HG03196 (cell line): ENCODE measurements around the gene TMEM39A.

Source experiments
- ATAC-seq: cut with Tn5 transposase; IDR thresholded peaks from one replicate; pipeline ENCODE4 v1.9.1; 2021; ENCODE audit not compliant: unreplicated experiment

Gene TMEM39A

GRCh38 chr3:119463171-119464169 is at the start of gene TMEM39A:
TMEM39A (minus strand) TSS chr3:119463615; CDS start chr3:119462074, 1,541 bp downstream.
- ATAC-seq, result peak; percentile 95

GRCh38 chr3:119510690-119511089 is 47.3 kb upstream of the TMEM39A start:
- ATAC-seq, result no peak

- ATAC-seq, result no peak
Measured at GRCh38 chr3:119508172-119508845, 44.9 kb upstream of the TMEM39A start.

GRCh38 chr3:119507404-119507803 is 44.0 kb upstream of the TMEM39A start:
- ATAC-seq, result no peak

GRCh38 chr3:119506631-119507030 is 43.2 kb upstream of the TMEM39A start:
- no peak for ATAC-seq

- no peak for ATAC-seq
Measured at GRCh38 chr3:119500901-119501300, 37.5 kb upstream of the TMEM39A start.

- no peak for ATAC-seq
Measured at GRCh38 chr3:119500265-119500664, 36.9 kb upstream of the TMEM39A start.

GRCh38 chr3:119498186-119499011 is 35.0 kb upstream of the TMEM39A start, which contains the start of gene TIMMDC1:
TIMMDC1 (plus strand) TSS chr3:119498547; CDS start chr3:119498734, 187 bp downstream.
- ATAC-seq, result peak; percentile 97

GRCh38 chr3:119497820-119498185 is 34.4 kb upstream of the TMEM39A start:
- no peak for ATAC-seq

- ATAC-seq, result no peak
Measured at GRCh38 chr3:119494597-119494996, 31.2 kb upstream of the TMEM39A start.

GRCh38 chr3:119492810-119493209 is 29.4 kb upstream of the TMEM39A start:
- ATAC-seq, result no peak

GRCh38 chr3:119492128-119492527 is 28.7 kb upstream of the TMEM39A start:
- no peak for ATAC-seq

GRCh38 chr3:119490153-119490552 is 26.7 kb upstream of the TMEM39A start:
- ATAC-seq, result no peak

- ATAC-seq, result no peak
Measured at GRCh38 chr3:119485563-119485962, 22.1 kb upstream of the TMEM39A start.

GRCh38 chr3:119483101-119483500 is 19.7 kb upstream of the TMEM39A start:
- ATAC-seq, result no peak

- no peak for ATAC-seq
Measured at GRCh38 chr3:119481079-119481478, 17.7 kb upstream of the TMEM39A start.

GRCh38 chr3:119470866-119471265 is 7.5 kb upstream of the TMEM39A start:
- ATAC-seq, result no peak

GRCh38 chr3:119469418-119470189 is 6.2 kb upstream of the TMEM39A start:
- no peak for ATAC-seq

- no peak for ATAC-seq
Measured at GRCh38 chr3:119468041-119468440, 4.6 kb upstream of the TMEM39A start.

- ATAC-seq, result no peak
Measured at GRCh38 chr3:119457246-119457645, 6.2 kb downstream of the TMEM39A start.
